Measurements from ENCODE around the gene C2CD4B. TPM values are rescaled to one million over a fixed set of nuclear protein-coding genes. Genes with fewer than 3 reads are reported as not detected.

C2CD4B gene
- total and polyA plus RNA-seq, 10 of the 15 experiments (the other 5 are each of a cell fraction or from before 2014, with no cell fraction given) = not detected

GRCh38 chr15:62138124-62138523, 27.0 kb downstream of the C2CD4B start:
- no peak for FAIRE-seq
- no peaks in the 10 kb centered on the region for H3K9me3 ChIP-seq (replicated peaks; ENCODE audit: control insufficient read depth, insufficient read depth, low read length)
- BruUV-seq (replicated peaks) = no TSS peak
- H2AFZ ChIP-seq (ENCODE audit: control insufficient read depth, low read depth, low read length) = no peak overlapping the region
- H3K4me2 ChIP-seq (ENCODE audit: control insufficient read depth, insufficient read depth) = no peak overlapping the region
- ChIA-PET CTCF (no interaction called here), SMC1A (ENCODE audit: uncharacterized antibody, unreplicated experiment) (interaction anchor here (0.7 to 1.3 kb wide), 3 partner anchors 11 to 168 kb away, joined by 3 to 4 read pairs (median 3); no protein-coding TSS in a partner anchor), POLR2A (no interaction called here), RAD21 (ENCODE audit: unreplicated experiment) (interaction anchor here (1.1 kb wide), 1 partner anchor 12 kb away, joined by 3 read pairs; no protein-coding TSS in a partner anchor)
- DNase-seq (ENCODE audit: low read depth, low spot score) = no peak
- H3K27ac ChIP-seq (ENCODE audit: control insufficient read depth, insufficient read depth) = no peak overlapping the region
- intact Hi-C loops (cut with micrococcal nuclease; ENCODE audit: unreplicated experiment) (no loop called here), in situ Hi-C loops (cut with MboI) (no loop called here)
- no peak overlapping the region for H3K4me3 ChIP-seq
- H3K4me1 ChIP-seq (ENCODE audit: control insufficient read depth, insufficient read depth, low read length) = no peaks in the 10 kb centered on the region
- no peaks in the 10 kb centered on the region for H3K36me3 ChIP-seq (ENCODE audit: control insufficient read depth in 2 of 2, insufficient read depth in 2 of 2, low read length in 1 of 2)
- ATAC-seq = no peak
- H3K9ac ChIP-seq (ENCODE audit: control insufficient read depth, insufficient read depth, low read length) = no peak overlapping the region
- WGBS (ENCODE audit: insufficient coverage, insufficient replicate concordance, low lambda C conversion rate, missing lambda C conversion rate) = 35% methylated on average over 5 of the region's 5 CpGs
- TF ChIP-seq ZBTB40 (IDR thresholded peaks at IDR 0.05; ENCODE audit: borderline replicate concordance) (no peak), TCF3 (IDR thresholded peaks at IDR 0.05; ENCODE audit: borderline replicate concordance, insufficient read depth, low read depth, low read length) (no peak), KDM1A (IDR thresholded peaks at IDR 0.05; ENCODE audit: borderline replicate concordance) (no peak), EZH2 (IDR thresholded peaks at IDR 0.05; ENCODE audit: borderline replicate concordance, control insufficient read depth, low read depth, low read length) (no peak), CUX1 (IDR thresholded peaks at IDR 0.05; ENCODE audit: insufficient replicate concordance, low read depth, low read length) (no peak), SIN3A (IDR thresholded peaks at IDR 0.05; ENCODE audit: low read depth, low read length) (no peak), KLF5 (IDR thresholded peaks at IDR 0.05; ENCODE audit: partially characterized antibody) (no peak), BCL3 (IDR thresholded peaks at IDR 0.05; ENCODE audit: borderline replicate concordance, insufficient read depth, low read depth, low read length, poor library complexity, severe bottlenecking) (no peak), IRF4 (IDR thresholded peaks at IDR 0.05; ENCODE audit: low read depth, low read length) (no peak), EED (IDR thresholded peaks at IDR 0.05; ENCODE audit: low read depth) (no peak), LARP7 (IDR thresholded peaks at IDR 0.05) (no peak), ATF2 (IDR thresholded peaks at IDR 0.05; ENCODE audit: low read length) (no peak)
- no peaks in the 10 kb centered on the region; a peak in 1 of 4 replicates for H3K27me3 ChIP-seq (replicated peaks in 1 of 2; ENCODE audit: control insufficient read depth in 2 of 2, insufficient read depth in 2 of 2, low read length in 1 of 2)
- no peaks in the 10 kb centered on the region for H3K79me2 ChIP-seq (ENCODE audit: control insufficient read depth, insufficient read depth, low read length)
- H4K20me1 ChIP-seq (ENCODE audit: control insufficient read depth, insufficient read depth) = no peaks in the 10 kb centered on the region
